ENCODE data around the gene BSCL2.
A peak's percentile ranks its signal among the peaks of the same experiment; 100 is the strongest.
"Not testable (repeated sequence)": the region's sequence is repeated elsewhere in the genome, so short reads cannot be mapped to it uniquely, and the experiment has no call there.

The BSCL2 gene

DNA sequence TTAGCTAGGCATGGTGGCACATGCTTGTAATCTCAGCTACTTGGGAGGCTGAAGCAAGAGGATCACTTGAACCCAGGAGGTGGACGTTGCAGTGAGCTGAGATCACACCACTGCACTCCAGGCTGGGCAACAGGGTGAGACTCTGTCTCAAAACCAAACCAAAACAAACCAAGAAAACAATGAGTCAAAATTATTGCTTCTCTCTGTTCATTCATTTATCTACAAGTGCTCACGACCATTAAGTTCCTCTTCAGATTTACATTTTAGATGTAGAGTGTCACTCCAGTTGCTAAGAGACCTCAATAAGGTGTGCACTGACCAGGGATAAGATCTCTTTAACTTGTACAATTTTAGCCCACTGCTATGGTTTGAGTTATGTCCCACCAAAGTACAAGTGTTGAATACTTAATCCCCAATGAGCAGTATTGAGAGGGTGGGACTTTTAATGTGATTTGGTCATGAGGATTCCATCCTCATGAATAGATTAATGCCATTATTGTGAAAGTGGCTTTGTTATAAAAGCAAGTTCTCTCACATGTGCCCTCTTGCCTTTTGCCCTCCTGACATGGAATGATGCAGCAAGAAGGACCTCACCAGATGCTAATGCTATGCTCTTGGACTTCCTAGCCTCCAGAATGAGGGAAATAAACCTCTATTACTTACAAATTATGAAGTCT is 12.2 kb upstream of the BSCL2 start:
- no peak for DNase-seq (ENCODE audit: low spot score)

DNA sequence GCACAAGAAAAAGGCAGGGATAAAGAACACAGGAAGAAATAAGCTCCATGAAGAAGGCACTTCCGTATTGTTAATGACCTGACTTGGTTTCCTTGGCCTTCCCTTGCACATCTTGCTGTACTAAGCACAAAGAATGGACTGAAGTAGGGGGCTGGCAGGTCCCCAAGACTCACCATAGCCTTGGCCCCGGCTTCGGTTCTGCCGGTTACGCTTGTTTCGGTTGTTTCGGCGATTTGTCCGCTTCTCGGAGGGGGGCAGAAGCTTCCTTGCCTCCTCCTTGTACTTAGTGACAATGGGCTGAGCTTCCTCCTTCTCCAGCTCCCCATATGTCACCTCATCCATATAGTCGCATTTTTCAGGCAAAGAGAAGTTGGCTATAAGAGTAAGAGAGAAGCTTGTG is 9.6 kb upstream of the BSCL2 start:
- no peak for DNase-seq (ENCODE audit: low spot score)

GRCh38 chr11:62716206-62716605 is 9.0 kb upstream of the BSCL2 start:
- DNase-seq (ENCODE audit: low spot score), result no peak

DNA sequence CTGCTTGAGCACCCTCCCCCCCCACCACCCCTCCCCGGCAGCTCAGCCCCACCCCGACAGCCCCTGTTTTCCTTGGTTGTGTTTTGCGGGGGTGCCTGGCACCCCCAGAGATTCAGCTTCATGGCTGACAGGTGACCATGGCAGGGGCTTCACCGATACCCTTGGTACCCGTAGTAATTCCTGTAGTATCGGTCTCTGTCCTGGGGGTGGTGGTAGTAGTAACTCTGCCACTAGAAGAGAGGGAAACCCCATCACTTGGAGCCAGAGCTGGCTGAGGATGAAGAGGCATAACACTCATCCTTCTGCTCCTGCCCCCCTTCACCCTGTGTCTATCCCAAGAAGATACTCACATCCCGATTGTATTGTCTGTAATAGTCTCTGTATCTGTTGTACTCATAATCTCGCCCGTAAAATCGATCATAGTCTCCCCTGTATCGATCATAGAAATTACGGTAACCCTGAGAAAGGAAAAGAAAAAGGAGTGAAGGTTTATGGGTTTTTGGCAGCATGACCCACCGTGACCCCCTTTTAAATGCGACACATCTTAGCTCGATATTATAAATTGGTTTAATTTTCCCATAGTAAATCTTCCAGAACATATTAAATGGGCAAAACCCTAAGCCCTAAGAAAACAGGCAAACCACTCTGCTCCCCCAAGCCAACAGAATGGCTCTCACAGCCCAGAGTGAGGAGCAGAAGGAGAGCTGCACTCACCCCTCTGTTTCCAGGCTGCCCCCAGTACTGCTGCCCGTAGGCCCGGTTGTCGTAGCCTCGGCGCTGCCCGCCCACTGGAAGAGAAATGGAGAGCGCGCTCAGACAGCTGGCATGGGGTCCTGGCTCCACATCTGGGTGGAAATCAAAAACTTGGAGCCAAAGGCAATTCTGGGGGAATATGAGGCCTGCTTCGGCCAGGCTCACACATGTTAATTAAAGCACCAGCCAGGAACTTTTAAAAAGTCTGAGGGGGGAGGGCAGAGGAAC is 8.2 kb upstream of the BSCL2 start:
- DNase-seq (ENCODE audit: low spot score), result no peak

GRCh38 chr11:62713343-62713742 is 6.1 kb upstream of the BSCL2 start:
- no peak for DNase-seq (ENCODE audit: low spot score)

GRCh38 chr11:62712861-62713260 is 5.6 kb upstream of the BSCL2 start:
- no peak for DNase-seq (ENCODE audit: low spot score)

- DNase-seq (ENCODE audit: low spot score), result no peak
Observed at GRCh38 chr11:62712276-62712812, 5.1 kb upstream of the BSCL2 start.

GRCh38 chr11:62710001-62710345 is 2.7 kb upstream of the BSCL2 start:
- DNase-seq (ENCODE audit: low spot score), result peak; percentile 55

DNA sequence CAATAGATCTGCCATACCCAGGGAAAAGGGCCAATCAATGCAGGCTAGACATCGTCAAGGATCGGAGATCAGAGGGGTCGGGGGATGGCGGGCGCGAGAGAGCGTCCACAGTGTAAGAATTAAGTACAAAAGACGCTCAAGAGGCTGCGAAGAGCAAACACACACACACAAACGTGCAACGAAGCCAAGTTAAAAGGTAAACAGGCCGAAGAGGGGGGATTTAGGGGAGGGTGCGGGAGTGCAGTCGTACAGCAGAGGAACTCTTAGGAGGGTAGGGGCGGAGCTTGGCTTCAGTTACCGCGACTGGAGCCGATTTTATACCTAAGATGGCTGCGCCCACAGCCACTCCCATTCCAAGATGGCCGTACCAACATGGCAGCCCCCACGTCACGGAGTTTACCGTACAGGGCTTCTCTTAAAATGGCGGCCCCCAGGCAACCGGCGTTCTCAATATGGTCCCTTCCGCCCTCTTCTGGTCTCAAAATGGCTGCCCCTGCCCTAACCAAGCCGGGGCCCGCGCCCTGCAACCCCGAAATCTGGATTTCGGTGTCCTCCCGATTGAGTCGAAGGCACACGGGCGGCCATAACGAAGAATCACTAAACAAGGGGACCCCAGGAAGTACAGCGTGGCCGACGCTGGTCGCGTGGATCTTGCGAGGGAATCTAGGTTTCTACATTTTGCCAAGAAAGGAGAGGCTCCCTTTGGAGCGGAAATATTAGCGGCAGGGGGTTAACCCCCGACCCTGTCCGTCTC is 2.2 kb upstream of the BSCL2 start:
- DNase-seq (ENCODE audit: low spot score), result peak; percentile 99

GRCh38 chr11:62708793-62709192 is 1.6 kb upstream of the BSCL2 start:
- DNase-seq (ENCODE audit: low spot score), result no peak

DNA sequence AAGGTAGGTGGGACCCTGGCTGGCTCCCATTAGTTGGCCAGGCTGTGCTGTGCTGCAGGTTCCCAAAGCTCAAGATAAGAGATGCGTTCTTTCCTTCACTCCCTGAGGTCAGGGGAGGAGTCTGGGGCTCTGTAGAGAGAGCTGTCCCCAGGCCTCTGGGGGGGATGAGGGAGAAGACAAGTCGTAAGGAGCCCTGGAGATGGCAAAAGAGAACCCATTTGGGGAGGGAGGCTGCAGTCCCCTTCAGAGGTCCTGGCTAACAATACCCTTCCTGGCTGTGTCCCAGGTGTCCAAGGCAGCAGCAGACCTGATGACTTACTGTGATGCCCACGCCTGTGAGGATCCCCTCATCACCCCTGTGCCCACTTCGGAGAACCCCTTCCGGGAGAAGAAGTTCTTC is 1.2 kb upstream of the BSCL2 start:
- DNase-seq (ENCODE audit: low spot score), result no peak

- no peak for DNase-seq (ENCODE audit: low spot score)
Observed at GRCh38 chr11:62706850-62707247, 375 bp downstream of the BSCL2 start.

DNA sequence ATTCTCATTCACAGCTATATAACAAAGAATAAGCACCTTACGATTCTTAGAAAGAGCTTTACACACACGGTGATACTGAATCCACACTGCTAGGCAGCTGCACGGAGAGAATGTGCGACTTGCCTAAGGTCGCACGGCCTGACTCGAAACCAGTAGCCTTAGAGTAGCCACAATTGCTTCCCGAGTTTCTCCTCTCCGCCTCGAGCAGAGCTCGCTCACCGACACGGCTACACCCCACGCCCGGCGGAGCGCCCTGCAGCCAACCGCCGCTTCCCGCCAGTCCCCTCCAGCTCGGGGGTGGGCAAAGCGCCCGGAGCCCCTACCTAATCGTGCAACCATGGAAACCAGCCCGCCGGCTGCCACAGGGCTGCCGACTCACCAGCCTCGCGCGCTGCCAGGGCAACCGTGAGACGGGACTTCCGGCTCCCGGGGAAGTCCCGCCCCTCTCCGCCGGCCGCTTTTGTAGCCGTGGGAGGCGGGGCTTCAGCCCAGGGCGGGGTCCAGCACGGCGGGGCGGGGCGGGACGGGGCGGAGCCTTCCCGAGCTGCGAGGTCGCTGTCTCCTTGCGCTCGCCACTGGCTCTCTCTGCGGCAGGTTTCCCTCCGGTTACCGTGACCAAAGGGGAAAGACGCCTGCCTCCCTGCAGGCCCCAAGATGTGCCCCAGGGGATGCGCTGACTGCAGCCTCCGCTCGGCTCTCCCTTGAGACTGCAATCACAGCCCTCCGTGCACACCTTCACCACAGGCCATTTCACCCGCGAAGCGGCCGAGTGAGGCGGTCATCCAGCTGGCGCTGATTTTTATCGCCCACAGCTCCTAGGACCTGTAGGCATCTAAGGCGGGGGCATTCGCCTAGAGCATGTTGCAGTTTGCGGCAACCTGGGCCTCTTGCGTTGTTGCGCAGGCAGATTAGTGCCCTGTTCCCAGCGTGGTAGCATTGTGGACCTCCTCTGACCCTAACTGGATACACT is 1.1 kb downstream of the BSCL2 start:
- peak; percentile 92 for DNase-seq (ENCODE audit: low spot score)

DNA sequence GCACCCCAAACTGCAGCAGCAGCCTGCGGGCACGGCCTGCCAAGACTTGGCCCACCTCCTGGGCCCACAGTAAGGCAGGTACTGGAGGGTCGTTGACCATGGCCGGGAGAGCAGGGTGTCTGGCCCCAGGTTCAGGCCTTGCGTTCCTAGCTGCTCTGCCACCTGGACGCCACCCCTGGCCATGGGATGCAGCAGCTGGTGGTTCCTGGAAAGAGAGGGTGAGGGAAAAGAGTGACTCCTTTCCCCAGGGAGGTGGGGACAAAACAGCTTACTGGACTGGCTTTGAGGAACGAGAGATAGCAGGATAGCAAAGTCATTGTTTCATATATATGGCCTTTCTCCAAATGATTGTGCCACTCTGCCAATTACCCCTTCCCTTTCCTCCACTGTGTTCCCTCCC is 1.8 kb downstream of the BSCL2 start:
- DNase-seq (ENCODE audit: low spot score), result no peak

DNA sequence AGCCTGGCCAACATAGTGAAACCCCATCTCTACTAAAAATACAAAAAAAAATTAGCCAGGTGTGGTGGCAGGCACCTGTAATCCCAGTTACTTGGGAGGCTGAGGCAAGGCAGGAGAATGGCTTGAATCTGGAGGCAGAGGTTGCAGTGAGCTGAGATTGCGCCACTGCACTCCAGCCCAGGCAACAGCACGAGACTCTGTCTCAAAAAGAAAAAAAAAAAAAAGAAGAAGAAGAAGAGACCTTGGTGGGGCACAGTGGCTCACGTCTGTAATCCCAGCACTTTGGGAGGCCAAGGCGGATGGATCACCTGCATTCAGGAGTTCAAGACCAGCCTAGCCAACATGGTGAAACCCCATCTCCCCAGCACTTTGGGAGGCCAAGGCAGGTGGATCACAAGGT is 3.3 kb downstream of the BSCL2 start:
- DNase-seq (ENCODE audit: low spot score), result not testable (repeated sequence)

DNA sequence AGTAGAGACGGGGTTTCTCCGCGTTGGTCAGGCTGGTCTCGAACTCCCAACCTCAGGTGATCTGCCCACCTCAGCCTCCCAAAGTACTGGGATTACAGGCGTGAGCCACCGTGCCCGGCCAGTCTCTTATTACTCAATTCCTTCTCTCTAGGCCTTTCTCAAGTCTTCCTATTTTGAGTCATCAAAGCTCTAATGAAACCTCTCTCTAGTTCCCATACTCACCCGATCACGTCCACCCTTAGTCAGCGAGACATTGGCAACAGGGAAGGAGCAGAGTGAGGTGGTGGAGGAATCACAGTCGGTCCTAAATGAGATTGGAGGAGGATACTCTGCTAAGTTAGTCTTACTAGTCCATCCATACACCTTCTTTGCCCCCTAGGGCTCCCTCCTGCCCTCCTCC is 5.0 kb downstream of the BSCL2 start:
- DNase-seq (ENCODE audit: low spot score), result no peak

GRCh38 chr11:62694455-62695167 is 12.6 kb downstream of the BSCL2 start:
- DNase-seq (ENCODE audit: low spot score), result peak; percentile 95

DNA sequence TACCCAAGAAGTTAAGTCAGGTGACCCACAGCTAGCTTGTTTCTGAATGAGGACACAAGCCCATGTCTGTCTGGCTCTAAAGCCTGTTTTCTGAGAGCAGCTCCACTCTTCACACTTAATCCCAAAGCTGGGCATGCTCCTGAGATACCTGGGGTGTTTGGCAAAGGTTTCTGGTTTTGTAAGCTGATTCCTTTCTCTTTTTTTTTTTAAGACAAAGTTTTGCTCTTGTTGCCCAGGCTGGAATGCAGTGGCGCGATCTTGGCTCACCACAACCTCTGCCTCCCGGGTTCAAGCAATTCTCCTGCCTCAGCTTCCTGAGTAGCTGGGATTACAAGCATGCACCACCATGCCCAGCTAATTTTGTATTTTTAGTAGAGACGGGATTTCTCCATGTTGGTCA is 13.6 kb downstream of the BSCL2 start:
- DNase-seq (ENCODE audit: low spot score), result not testable (repeated sequence)

- no peak for DNase-seq (ENCODE audit: low spot score)
Observed at GRCh38 chr11:62689421-62690183, 17.6 kb downstream of the BSCL2 start, which contains the start of gene LRRN4CL. Gene LRRN4CL (minus strand): TSS chr11:62689530. CDS start chr11:62688508, 1,022 bp downstream.

GRCh38 chr11:62688491-62688890 is 18.7 kb downstream of the BSCL2 start:
- DNase-seq (ENCODE audit: low spot score), result no peak

Measured in cerebellar cortex (tissue), 1 donor.